NCI-H2029 treated with DMSO at 0.1 percent for 48 hours (cell line): ENCODE measurements around the gene FABP1.

ENCODE experiments used
- DNase-seq: peaks from one replicate; lab custom pipeline; 2025; lab: John Stamatoyannopoulos, UW

FABP1 gene

DNA sequence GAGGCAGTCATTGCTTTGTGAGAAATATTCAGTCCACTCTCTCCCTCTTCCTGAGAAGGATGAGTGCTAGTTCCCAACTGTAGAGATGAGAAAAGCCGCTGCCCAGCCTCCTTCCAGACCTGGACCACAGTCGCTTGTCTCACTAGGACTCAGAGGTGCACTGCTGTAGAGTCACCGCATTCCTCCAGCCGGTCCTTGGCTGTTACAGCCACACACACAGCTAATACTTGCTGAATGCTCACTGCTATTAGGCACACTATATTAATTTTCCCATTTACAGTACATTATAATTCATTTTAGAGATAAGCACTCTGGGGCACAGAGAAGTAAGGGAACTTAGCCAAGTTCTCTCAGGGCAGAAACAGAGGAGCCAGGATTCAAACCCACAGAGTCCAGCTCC, 10.0 kb upstream of the FABP1 start:
- DNase-seq: no peak

DNA sequence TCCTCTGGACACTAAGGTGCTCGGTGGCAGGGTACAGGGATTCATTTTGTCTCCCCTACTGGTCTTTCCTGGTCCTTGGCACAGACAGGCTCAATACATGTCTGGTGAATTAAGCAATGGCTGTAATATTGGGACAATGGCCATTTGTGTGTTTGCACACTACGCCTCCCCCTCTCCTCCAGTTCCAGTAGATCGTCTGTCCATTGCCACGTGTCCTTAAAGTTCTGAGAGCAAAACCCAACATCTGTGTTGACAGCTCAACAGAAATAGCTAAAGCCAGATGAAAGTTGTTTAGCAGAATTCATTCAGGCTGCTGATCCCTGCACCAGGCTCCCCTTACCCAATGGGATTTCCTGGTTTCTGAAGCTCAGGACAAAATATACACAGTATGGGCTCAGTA, 9.0 kb upstream of the FABP1 start:
- no peak for DNase-seq

GRCh38 chr2:88133875-88134274, 6.0 kb upstream of the FABP1 start:
- DNase-seq: no peak

GRCh38 chr2:88131999-88132368, 4.1 kb upstream of the FABP1 start:
- no peak for DNase-seq

DNA sequence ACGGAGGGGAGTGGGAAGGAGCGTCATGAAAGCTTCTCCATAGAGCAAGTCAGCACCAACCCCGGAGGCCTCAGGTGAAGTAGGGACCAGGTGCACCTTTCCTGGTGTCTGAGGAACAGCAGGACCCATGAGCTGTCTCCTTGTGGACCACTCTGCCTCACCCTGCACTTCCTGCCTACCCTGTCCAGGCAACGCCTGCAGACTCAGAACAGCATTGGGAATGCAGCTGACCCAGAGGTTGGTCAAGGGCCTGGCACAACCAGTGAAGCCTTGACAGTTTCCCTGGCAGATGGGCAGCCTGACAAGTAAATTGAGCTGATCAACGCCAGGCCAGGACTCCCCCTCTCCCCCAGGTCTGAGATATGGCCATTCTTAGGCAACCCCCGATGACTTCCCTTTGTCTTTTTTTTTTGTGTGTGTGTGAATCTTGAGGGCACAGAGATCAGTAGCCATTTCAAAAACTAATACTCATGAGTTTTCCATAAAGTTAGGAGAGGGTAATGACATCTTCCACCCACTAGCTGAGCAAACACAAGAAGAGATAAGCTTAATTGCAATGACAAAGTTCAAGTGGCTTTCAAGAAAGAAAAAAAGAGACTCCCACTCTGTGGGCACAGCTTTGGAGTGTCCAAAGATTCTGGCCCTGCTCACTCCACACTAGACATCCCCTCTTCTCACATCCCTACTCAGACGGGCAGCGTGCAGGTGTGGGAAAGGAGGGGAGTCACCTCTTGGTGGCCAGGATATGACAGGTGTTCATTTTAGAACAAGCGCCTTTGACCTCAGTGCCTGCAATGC, 3.5 kb upstream of the FABP1 start:
- DNase-seq: no peak

GRCh38 chr2:88129313-88129959, 1.6 kb upstream of the FABP1 start:
- DNase-seq: no peak

- DNase-seq: no peak
Observed at GRCh38 chr2:88128654-88129312, 921 bp upstream of the FABP1 start.

DNA sequence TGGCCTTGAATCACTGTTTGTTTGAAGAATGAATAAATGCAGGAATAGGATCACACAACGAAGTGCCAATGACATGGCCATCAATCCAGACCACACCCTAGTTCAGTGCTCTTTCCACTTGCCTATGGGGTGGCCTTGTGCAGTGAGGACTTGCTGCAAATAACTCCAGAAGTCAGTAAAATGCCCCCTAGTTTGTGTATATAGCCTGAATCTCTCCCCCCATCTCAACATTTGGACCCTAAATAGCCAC, 299 bp downstream of the FABP1 start:
- DNase-seq: no peak

GRCh38 chr2:88126772-88127637, 857 bp downstream of the FABP1 start:
- DNase-seq: no peak

- DNase-seq: no peak
Observed at GRCh38 chr2:88125924-88126771, 1.7 kb downstream of the FABP1 start.

- DNase-seq: no peak
Observed at GRCh38 chr2:88125344-88125923, 2.4 kb downstream of the FABP1 start.

DNA sequence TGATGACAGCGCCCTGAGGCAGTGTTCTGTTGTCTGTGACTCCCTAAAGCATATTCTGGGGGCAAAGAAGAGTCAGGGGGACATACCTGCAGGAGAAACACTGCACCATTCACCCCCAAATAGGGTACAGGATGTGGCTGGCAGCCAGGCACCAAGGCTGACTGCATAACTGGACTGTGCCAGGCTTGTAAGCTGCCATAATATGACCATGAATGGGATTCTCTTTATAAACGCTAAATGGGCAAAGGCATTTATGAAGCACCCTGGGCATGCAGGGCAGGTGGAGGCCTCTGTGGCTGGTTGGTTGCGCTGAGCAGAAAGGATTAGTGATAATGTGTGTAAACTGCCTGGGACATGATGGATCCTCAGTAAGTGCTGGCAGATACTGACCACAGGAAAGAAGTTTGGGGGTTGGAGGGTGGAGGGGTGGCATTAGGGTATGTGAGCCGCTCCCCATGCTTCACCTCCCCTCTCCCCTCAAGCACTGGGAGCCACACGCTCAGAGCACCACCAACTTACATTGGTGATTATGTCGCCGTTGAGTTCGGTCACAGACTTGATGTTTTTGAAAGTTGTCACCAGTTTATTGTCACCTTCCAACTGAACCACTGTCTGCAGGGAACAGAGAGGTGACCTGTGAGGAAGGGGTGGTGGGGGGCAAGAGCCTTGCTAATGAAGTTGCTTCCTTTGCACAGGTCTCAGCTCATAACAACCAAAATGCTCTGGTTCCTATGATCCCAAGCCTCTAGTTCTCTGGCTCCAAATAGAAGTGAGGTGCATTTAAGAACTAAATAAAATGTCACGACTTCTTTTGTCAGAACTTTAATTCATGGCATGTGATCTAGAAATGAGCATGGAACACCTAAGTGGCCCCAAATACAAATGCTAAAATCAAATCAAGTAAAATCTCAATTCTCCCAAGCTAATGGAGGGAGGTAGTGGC, 3.6 kb downstream of the FABP1 start:
- no peak for DNase-seq

- no peak for DNase-seq
Observed at GRCh38 chr2:88123164-88123974, 4.5 kb downstream of the FABP1 start.

DNA sequence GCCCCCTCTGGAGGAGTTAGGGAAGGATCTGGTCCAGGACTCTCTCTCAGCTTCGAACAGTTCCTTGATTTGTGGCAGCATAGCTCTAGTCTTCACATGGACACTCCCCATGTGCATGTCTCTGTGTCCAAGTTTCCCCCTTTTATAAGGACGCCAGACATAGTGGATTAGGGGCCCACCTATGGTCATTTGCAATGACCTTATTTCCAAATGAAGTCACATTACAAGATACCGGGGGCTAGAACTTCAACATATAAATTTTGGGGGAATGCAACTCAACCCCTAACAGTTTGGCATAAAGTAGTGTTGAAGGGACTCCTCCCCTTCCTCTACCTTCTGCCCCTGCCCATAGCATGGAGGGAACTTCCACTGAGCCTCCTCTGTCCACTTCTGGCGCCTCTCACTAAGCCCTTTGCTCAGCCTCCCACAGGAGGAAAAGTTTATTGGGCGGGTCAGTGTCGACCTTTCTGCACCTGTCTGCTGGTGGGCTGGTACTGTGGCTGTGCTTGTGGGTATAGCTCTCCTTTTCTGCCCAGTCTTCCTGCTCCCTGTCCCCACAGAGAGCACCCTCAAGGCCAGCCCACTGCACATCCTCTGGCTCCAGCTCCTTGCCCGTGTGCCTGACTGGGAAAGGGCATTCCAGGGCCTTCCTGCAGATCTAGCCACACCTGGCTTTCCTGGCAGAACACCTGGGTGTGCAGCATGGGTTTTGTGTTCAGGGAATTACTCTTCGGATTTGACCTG, 5.5 kb downstream of the FABP1 start:
- DNase-seq: no peak

DNA sequence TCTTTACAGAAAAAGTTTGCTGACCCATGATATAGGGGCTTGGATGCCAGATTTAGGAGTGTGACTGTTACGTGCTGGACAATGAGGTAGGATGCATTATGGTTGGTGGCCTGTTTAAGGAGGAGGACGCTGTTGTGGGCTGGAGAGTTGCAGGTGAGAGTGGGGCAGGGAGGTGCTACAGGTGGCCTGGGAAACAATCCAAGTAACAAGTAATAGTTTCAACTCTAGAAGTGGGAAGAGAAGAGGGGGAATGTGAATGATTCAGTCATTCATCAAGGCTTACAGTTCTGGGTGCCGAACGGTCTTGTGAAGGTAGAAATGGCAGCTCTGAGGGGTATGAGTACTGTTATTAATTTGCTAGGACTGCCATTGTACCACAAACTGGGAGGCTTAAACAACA, 6.2 kb downstream of the FABP1 start:
- no peak for DNase-seq

DNA sequence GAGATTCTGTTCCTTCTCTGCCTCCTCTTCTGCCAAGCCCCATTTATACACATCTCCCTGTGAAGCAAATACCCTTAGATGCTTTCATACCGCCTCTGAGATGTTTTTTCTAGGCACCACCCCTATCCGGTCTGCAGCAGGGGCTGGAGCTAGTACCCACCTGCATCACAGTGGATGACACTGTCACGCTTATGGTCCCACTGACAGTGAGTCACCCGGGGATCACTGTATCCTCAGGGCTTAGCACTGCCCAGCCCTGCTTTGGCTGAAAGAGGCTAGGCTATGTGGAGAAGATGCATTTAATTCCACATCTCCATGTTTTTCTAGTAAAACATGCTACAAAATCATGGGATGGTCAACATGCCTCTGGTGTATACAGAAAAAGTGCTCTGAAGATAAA, 9.9 kb downstream of the FABP1 start:
- no peak for DNase-seq

GRCh38 chr2:88116669-88117432, 11.0 kb downstream of the FABP1 start:
- no peak for DNase-seq
